Measurements from ENCODE around the gene PJA2. TPM values are rescaled to one million over a fixed set of nuclear protein-coding genes. Genes with fewer than 3 reads are reported as not detected.

PJA2 gene
- polyA plus RNA-seq, 2 of the 4 experiments (the other 2 are of a cell fraction), result 24.9 to 56.5 TPM

GRCh38 chr5:109316634-109317033, 93.1 kb downstream of the PJA2 start:
- 23% methylated on average over 4 of the region's 4 CpGs for WGBS (ENCODE audit: missing lambda C conversion rate)
- Histone ChIP-seq H3K27ac (no peak overlapping the region), H3K9me3 (no peaks in the 10 kb centered on the region), H3K4me1 (no peaks in the 10 kb centered on the region), H3K4me3 (no peak overlapping the region), H3K4me2 (no peak overlapping the region)
- FAIRE-seq, result no peak
- peak in 1 of 2 experiments; percentile 12 for DNase-seq (ENCODE audit: low read depth in 1 of 2, low spot score in 1 of 2)
- TF ChIP-seq MAFK (IDR thresholded peaks at IDR 0.05; ENCODE audit: partially characterized antibody) (no peak), CHD2 (IDR thresholded peaks at IDR 0.05; ENCODE audit: low read length, partially characterized antibody) (no peak), ZSCAN20 (CRISPR knock-in tag; IDR thresholded peaks at IDR 0.05) (no peak), KDM1A (IDR thresholded peaks at IDR 0.05; ENCODE audit: low read depth) (no peak), SREBF2 (IDR thresholded peaks at IDR 0.05) (no peak), JUNB (IDR thresholded peaks at IDR 0.05) (no peak), POLR2AphosphoS2 (conservative IDR thresholded peaks at IDR 0.05; ENCODE audit: low read length) (no peak)
- TF ChIP-seq, protein P1, sequence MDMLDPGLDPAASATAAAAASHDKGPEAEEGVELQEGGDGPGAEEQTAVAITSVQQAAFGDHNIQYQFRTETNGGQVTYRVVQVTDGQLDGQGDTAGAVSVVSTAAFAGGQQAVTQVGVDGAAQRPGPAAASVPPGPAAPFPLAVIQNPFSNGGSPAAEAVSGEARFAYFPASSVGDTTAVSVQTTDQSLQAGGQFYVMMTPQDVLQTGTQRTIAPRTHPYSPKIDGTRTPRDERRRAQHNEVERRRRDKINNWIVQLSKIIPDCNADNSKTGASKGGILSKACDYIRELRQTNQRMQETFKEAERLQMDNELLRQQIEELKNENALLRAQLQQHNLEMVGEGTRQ (IDR thresholded peaks at IDR 0.05), result 0 out of 2 replicates have a peak, but pooled peaks have one; percentile 11
- CTCF ChIA-PET, result no interaction called here
- POLR2A ChIA-PET, result interaction anchor here (0.5 kb wide), 2 partner anchors 29 to 377 kb away, joined by 3 to 4 read pairs; no protein-coding TSS in a partner anchor
- no peak for ATAC-seq

- FAIRE-seq, result no peak
- Histone ChIP-seq H3K4me2 (no peak overlapping the region), H3K4me3 (no peak overlapping the region), H3K9me3 (no peaks in the 10 kb centered on the region), H3K27ac (no peak overlapping the region), H3K4me1 (no peaks in the 10 kb centered on the region)
- 47% methylated on average over 1 of the region's 1 CpG for WGBS (ENCODE audit: missing lambda C conversion rate)
- no peak for DNase-seq (ENCODE audit: low read depth in 1 of 2, low spot score in 1 of 2)
- ChIA-PET CTCF (no interaction called here), POLR2A (no interaction called here)
- TF ChIP-seq PBX3 (IDR thresholded peaks at IDR 0.05), result no peak
- no peak for TF ChIP-seq ZSCAN20 (CRISPR knock-in tag; IDR thresholded peaks at IDR 0.05)
- no peak for TF ChIP-seq E2F6 (IDR thresholded peaks at IDR 0.05; ENCODE audit: borderline replicate concordance, low read depth)
- no peak for TF ChIP-seq HDAC2 (IDR thresholded peaks at IDR 0.05)
- TF ChIP-seq CBX8 (IDR thresholded peaks at IDR 0.05), result no peak
- no peak for TF ChIP-seq ESRRA (IDR thresholded peaks at IDR 0.05; ENCODE audit: borderline replicate concordance, low read length)
- no peak for TF ChIP-seq SMC3 (IDR thresholded peaks at IDR 0.05)
- TF ChIP-seq, protein P2, sequence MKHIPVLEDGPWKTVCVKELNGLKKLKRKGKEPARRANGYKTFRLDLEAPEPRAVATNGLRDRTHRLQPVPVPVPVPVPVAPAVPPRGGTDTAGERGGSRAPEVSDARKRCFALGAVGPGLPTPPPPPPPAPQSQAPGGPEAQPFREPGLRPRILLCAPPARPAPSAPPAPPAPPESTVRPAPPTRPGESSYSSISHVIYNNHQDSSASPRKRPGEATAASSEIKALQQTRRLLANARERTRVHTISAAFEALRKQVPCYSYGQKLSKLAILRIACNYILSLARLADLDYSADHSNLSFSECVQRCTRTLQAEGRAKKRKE (CRISPR knock-in tag; IDR thresholded peaks at IDR 0.05; ENCODE audit: low read depth), result no peak
- no peak for TF ChIP-seq HOXB5 (CRISPR knock-in tag; IDR thresholded peaks at IDR 0.05)
- no peak for TF ChIP-seq KDM5A (IDR thresholded peaks at IDR 0.05)
- TF ChIP-seq ZC3H11A (IDR thresholded peaks at IDR 0.05), result no peak
- no peak for TF ChIP-seq EP300 (IDR thresholded peaks at IDR 0.05)
- no peak for TF ChIP-seq CEBPB (IDR thresholded peaks at IDR 0.05)
- TF ChIP-seq ZNF302 (CRISPR knock-in tag; IDR thresholded peaks at IDR 0.05), result no peak
- TF ChIP-seq, protein P1 (IDR thresholded peaks at IDR 0.05), result no peak
- TF ChIP-seq GATA3 (IDR thresholded peaks at IDR 0.05; ENCODE audit: borderline replicate concordance), result no peak
- no peak for TF ChIP-seq RCOR1 (IDR thresholded peaks at IDR 0.05; ENCODE audit: low read depth, low read length)
- TF ChIP-seq TP53 (CRISPR knock-in tag; IDR thresholded peaks at IDR 0.05), result no peak
- no peak for ATAC-seq
Observed at GRCh38 chr5:109315245-109315644, 94.5 kb downstream of the PJA2 start.
